ENCODE measurements around the gene SUCLA2. TPM values are rescaled to one million over a fixed set of nuclear protein-coding genes. Genes with fewer than 3 reads are reported as not detected.

SUCLA2 gene
- total RNA-seq = 10 to 100 TPM; 34.1 to 34.7 TPM

GRCh38 chr13:48001114-48001881 is at the start of gene SUCLA2:
Gene SUCLA2 (minus strand): TSS chr13:48001273. CDS start chr13:48001269, 4 bp downstream.
- peaks cover 6% of the 10 kb centered on the region for H3K36me3 Mint-ChIP-seq (ENCODE audit: low read depth)
- CTCF ChIA-PET = interaction anchor here (1.8 kb wide), 1 partner anchor 12 kb away, joined by 4 read pairs; no protein-coding TSS in a partner anchor
- H3K4me3 Mint-ChIP-seq = peak within 1 kb of the TSS; percentile 95
- no peaks in the 10 kb centered on the region for H3K27me3 Mint-ChIP-seq
- peak; percentile 93 for DNase-seq
- POLR2A ChIA-PET = no interaction called here
- H3K27ac Mint-ChIP-seq = peak within 1 kb of the TSS; percentile 97
- peaks cover 27% of the 10 kb centered on the region for H3K4me1 Mint-ChIP-seq
- H3K9me3 Mint-ChIP-seq = no peaks in the 10 kb centered on the region

GRCh38 chr13:48050550-48050949 is 49.5 kb upstream of the SUCLA2 start:
- H3K36me3 Mint-ChIP-seq (ENCODE audit: low read depth) = peaks cover 51% of the 10 kb centered on the region
- no peaks in the 10 kb centered on the region for H3K27me3 Mint-ChIP-seq
- CTCF ChIA-PET = interaction anchor here (6.8 kb wide), 1 partner anchor 13 kb away, joined by 53 read pairs; the partner anchor contains the start of gene NUDT15

DNA sequence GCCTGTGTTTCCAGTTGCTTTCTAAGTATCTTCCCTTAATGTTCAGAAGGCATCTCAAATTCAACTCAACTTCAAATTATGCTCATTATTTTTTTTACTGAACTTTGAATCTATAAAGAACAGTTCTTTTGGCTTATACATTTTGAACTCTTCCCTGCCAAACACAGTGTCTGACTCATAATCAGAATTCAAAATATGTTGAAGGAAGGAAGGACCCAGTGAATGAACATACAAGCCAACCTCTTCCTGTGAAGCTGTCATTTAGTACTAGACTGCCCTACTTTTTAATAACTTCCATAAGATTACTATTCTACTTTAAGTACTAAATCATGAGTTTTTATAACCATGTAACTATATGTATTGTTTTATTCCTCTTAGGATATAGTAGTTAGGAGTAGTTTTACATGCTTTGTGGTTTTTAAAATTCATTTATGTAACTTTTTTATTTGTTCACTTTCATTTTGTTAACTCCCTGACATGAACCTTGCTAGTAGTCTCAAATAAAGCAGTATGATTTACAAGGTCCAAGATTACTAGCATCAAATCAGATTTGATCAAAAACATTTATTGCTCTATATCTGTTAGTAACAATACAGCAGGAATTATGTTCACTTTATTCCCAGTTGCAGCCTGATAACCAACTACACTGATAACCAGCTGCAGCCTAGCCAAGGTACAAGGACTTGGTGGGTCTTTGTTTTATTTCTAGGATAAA is 42.9 kb upstream of the SUCLA2 start:
- CTCF ChIA-PET = interaction anchor here (1.5 to 2.5 kb wide), 3 partner anchors 9 to 51 kb away, joined by 4 to 8 read pairs (median 4); partner anchors contain the start of gene MED4
- Mint-ChIP-seq H3K27ac (peak overlapping the region; percentile 88), H3K4me3 (peak overlapping the region; percentile 10), H3K27me3 (no peaks in the 10 kb centered on the region), H3K9me3 (no peaks in the 10 kb centered on the region), H3K36me3 (ENCODE audit: low read depth) (peaks cover 53% of the 10 kb centered on the region), H3K4me1 (peaks cover 39% of the 10 kb centered on the region)
- POLR2A ChIA-PET = no interaction called here
- DNase-seq = no peak

More at GRCh38 chr13:48050550-48050949, 49.5 kb upstream of the SUCLA2 start:
- DNase-seq = no peak
- no peak overlapping the region for H3K27ac Mint-ChIP-seq
- H3K4me3 Mint-ChIP-seq = no peak overlapping the region
- POLR2A ChIA-PET = no interaction called here
- no peaks in the 10 kb centered on the region for H3K4me1 Mint-ChIP-seq
- no peaks in the 10 kb centered on the region for H3K9me3 Mint-ChIP-seq

GRCh38 chr13:48042894-48043293 is 41.8 kb upstream of the SUCLA2 start:
- Mint-ChIP-seq H3K4me3 (no peak overlapping the region), H3K9me3 (no peaks in the 10 kb centered on the region), H3K27me3 (no peaks in the 10 kb centered on the region), H3K27ac (peak overlapping the region; percentile 88), H3K4me1 (peaks cover 50% of the 10 kb centered on the region), H3K36me3 (ENCODE audit: low read depth) (peaks cover 49% of the 10 kb centered on the region)
- no peak for DNase-seq
- POLR2A ChIA-PET = no interaction called here
- CTCF ChIA-PET = interaction anchor here (1.5 to 2.5 kb wide), 3 partner anchors 8 to 52 kb away, joined by 4 to 8 read pairs (median 4); partner anchors contain the start of gene MED4

DNA sequence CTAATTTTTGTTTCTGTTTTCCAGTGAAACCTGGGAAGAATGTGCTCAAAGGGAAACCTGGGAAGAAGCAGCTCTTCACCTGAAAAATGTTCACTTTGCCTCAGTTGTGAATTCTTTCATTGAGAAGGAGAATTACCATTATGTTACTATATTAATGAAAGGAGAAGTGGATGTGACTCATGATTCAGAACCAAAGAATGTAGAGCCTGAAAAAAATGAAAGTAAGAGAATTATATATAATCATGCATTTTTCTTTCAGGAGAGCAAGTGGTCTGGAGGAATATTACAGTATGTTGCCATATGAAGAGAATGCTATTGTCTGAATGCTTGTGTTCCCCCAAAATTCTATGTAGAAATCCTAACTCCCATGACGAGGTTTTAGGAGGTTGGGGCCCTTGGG is 39.8 kb upstream of the SUCLA2 start:
- no peak overlapping the region for H3K27ac Mint-ChIP-seq
- H3K36me3 Mint-ChIP-seq (ENCODE audit: low read depth) = peaks cover 41% of the 10 kb centered on the region
- no peak for DNase-seq
- H3K4me1 Mint-ChIP-seq = peaks cover 63% of the 10 kb centered on the region
- no peaks in the 10 kb centered on the region for H3K9me3 Mint-ChIP-seq
- H3K4me3 Mint-ChIP-seq = no peak overlapping the region
- ChIA-PET POLR2A (no interaction called here), CTCF (interaction anchor here (1.3 kb wide), 1 partner anchor 54 kb away, joined by 5 read pairs; the partner anchor contains the start of gene MED4)
- H3K27me3 Mint-ChIP-seq = no peaks in the 10 kb centered on the region

- CTCF ChIA-PET = interaction anchor here (0.8 to 1.3 kb wide), 2 partner anchors 8 to 55 kb away, joined by 4 to 5 read pairs; partner anchors contain the start of gene MED4
- H3K4me3 Mint-ChIP-seq = no peak overlapping the region
Observed at GRCh38 chr13:48040049-48040448, 39.0 kb upstream of the SUCLA2 start.

DNA sequence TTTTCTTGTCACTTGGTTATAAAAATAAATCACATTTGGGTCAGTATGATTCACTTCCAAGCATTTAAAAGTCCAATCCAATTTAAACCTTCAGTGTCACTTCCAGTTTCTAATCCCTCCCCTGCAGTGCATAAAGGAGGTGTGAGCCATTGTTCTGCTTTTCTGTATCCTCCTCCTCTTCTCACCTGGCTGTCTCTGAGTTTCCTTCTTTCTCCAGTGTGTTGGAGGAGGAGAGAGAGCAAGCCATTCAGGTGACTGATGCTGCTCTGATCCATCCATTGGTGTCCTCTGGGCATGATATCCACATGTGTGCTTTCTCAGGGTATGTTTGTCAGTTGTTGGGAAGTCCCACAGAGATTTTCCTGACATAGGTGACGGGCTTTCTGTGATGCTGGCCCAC is 37.7 kb upstream of the SUCLA2 start:
- POLR2A ChIA-PET = interaction anchor here (0.9 kb wide), 1 partner anchor 9 kb away, joined by 4 read pairs; no protein-coding TSS in a partner anchor
- H3K27ac Mint-ChIP-seq = peak overlapping the region; percentile 94
- CTCF ChIA-PET = interaction anchor here (0.7 to 3.1 kb wide), 14 partner anchors 10 to 540 kb away, joined by 3 to 53 read pairs (median 4); partner anchors contain the start of gene MED4
- peaks cover 7% of the 10 kb centered on the region for H3K9me3 Mint-ChIP-seq
- H3K4me1 Mint-ChIP-seq = peaks cover 58% of the 10 kb centered on the region
- H3K4me3 Mint-ChIP-seq = peak overlapping the region; percentile 90
- H3K36me3 Mint-ChIP-seq (ENCODE audit: low read depth) = peaks cover 50% of the 10 kb centered on the region
- no peak for DNase-seq
- H3K27me3 Mint-ChIP-seq = no peaks in the 10 kb centered on the region

More at GRCh38 chr13:48040049-48040448, 39.0 kb upstream of the SUCLA2 start:
- peaks cover 65% of the 10 kb centered on the region for H3K4me1 Mint-ChIP-seq
- H3K9me3 Mint-ChIP-seq = no peaks in the 10 kb centered on the region
- no peaks in the 10 kb centered on the region for H3K27me3 Mint-ChIP-seq
- H3K27ac Mint-ChIP-seq = peak overlapping the region; percentile 38
- no peak for DNase-seq
- H3K36me3 Mint-ChIP-seq (ENCODE audit: low read depth) = peaks cover 40% of the 10 kb centered on the region
- POLR2A ChIA-PET = no interaction called here

DNA sequence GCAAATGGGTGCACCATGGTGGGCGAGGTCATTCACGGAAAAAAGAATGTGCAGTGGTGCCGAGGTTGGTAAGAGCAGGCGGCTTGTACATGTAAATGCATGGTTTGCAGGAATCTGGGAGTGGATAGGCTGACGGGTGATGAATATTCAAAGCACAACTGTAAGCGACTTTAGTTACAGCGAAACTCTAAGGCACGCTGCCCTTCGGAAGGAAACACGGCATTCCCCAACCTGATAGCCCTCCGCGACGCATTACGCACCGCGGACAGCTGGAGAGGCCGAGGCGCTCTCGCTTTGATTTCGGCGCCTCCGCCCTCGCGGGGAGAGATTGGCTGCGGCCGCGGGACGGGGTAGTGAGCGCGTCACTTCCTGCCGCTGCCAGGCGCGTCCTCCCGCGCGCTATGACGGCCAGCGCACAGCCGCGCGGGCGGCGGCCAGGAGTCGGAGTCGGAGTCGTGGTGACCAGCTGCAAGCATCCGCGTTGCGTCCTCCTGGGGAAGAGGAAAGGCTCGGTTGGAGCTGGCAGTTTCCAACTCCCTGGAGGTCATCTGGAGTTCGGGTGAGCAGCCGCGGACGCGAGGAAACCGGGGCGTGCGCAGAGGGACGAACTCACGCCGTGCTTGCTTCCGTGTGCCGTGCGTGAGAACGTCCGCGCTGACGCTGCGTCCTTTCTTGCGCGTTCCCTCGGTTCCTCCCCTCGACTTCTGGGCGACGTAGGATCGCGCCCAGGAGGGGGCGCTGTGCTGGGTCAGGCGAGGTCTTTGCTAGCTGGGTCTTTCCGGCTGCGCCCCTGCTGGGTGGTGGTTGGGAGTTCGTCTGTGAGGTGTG is 36.5 kb upstream of the SUCLA2 start, which contains the start of gene NUDT15:
Gene NUDT15, plus strand, starts transcription at position 381 of the 828 bp plus-strand sequence. Its CDS starts 21 bp downstream, at position 402.
- DNase-seq = peak; percentile 97
- Mint-ChIP-seq H3K4me3 (peak within 1 kb of the TSS; percentile 90), H3K9me3 (peaks cover 13% of the 10 kb centered on the region), H3K27me3 (no peaks in the 10 kb centered on the region), H3K4me1 (peaks cover 46% of the 10 kb centered on the region), H3K36me3 (ENCODE audit: low read depth) (peaks cover 47% of the 10 kb centered on the region), H3K27ac (peak within 1 kb of the TSS; percentile 94)
- POLR2A ChIA-PET = interaction anchor here (0.9 kb wide), 1 partner anchor 10 kb away, joined by 4 read pairs; no protein-coding TSS in a partner anchor
- CTCF ChIA-PET = interaction anchor here (0.5 to 3.1 kb wide), 40 partner anchors 10 to 815 kb away, joined by 3 to 53 read pairs (median 3); partner anchors contain the start of gene MED4

DNA sequence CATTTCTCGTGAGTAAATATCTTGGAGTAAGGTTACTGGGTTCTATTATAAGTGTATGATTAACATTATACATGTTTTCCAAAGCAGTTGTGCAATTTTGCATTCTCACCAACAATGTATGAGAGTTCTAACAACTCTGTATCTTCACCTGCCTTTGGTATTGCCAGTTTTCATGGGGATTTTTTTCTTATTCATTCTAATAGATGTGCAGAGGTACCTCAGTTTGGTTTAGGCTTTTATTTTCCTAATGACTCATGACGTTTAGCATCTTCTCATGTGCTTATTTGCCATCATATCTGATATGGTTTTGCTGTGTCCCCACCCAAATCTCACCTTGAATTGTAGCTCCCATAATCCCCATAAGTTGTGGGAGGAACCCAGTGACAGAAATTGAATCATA is 28.8 kb upstream of the SUCLA2 start:
- ChIA-PET CTCF (interaction anchor here (0.5 kb wide), 1 partner anchor 141 kb away, joined by 4 read pairs; no protein-coding TSS in a partner anchor), POLR2A (no interaction called here)
- peaks cover 51% of the 10 kb centered on the region for H3K36me3 Mint-ChIP-seq (ENCODE audit: low read depth)
- no peak for DNase-seq
- H3K4me3 Mint-ChIP-seq = no peak overlapping the region
- H3K27me3 Mint-ChIP-seq = no peaks in the 10 kb centered on the region
- H3K27ac Mint-ChIP-seq = no peak overlapping the region
- peaks cover 3% of the 10 kb centered on the region for H3K4me1 Mint-ChIP-seq
- H3K9me3 Mint-ChIP-seq = peaks cover 40% of the 10 kb centered on the region

DNA sequence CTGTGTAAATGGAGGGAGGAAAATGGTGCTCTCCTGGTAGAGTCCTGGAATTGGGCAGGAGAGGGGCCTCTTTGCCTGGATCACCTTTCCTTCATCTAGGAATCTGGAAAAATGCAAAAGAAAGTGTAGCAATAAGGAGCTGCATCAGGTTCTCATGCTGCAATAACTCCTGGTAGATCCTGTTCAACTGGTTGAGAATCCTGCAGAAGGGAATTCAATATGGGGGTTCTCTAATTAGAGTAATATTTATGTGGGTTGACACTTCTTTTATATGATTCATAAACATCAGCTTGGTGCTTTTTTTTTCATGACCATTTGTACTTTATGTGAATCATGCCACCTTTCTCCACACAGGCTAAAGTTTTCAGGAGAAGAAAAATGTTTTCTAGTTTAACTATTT is 27.0 kb upstream of the SUCLA2 start:
- Mint-ChIP-seq H3K4me3 (no peak overlapping the region), H3K27ac (no peak overlapping the region), H3K36me3 (ENCODE audit: low read depth) (peaks cover 40% of the 10 kb centered on the region), H3K4me1 (no peaks in the 10 kb centered on the region), H3K9me3 (peaks cover 30% of the 10 kb centered on the region), H3K27me3 (no peaks in the 10 kb centered on the region)
- DNase-seq = no peak
- ChIA-PET POLR2A (no interaction called here), CTCF (interaction anchor here (1.4 kb wide), 1 partner anchor 9 kb away, joined by 4 read pairs; the partner anchor contains the start of gene NUDT15)

DNA sequence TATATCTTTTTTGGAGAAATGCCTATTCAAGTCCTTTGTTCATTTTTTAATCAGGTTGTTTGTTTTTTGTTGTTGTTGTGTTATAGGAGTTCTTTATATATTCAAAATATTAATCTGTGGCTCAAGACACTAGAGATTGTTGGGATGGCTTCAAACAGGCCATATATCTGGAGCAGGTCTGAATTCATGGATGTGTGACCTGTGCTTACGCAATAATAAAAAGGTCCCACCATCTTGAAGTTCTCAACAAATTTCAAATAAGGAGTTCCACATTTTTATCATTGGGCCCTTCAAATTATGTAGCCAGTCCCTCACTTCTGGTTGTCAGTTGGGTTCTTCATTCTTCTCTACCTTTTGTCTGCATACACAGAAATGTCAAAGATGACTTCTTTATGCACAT is 18.7 kb upstream of the SUCLA2 start:
- Mint-ChIP-seq H3K27ac (no peak overlapping the region), H3K27me3 (no peaks in the 10 kb centered on the region), H3K4me1 (no peaks in the 10 kb centered on the region), H3K36me3 (ENCODE audit: low read depth) (peaks cover 5% of the 10 kb centered on the region), H3K4me3 (no peak overlapping the region), H3K9me3 (peaks cover 2% of the 10 kb centered on the region)
- CTCF ChIA-PET = interaction anchor here (1.9 kb wide), 1 partner anchor 18 kb away, joined by 4 read pairs; the partner anchor contains the start of gene NUDT15
- POLR2A ChIA-PET = no interaction called here
- no peak for DNase-seq

DNA sequence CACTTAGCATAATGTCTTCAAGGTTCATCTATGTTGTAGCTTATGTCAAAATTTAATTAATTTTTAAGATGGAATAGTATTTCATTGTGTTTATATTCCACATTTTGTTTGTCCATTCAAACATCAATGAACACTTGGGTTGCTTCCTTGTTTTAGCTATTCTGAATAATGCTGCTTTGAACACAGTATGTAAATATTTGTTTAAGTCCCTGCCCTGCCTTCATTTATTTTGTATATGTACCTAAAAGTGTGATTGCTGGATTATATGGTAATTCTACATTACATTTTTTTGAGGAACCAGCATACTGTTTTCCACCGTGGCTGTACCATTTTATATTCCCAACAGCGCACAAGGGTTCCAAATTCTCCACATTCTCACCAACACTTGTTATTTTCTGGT is 17.6 kb upstream of the SUCLA2 start:
- CTCF ChIA-PET = interaction anchor here (1.0 to 1.9 kb wide), 2 partner anchors 19 kb away, joined by 4 to 10 read pairs; partner anchors contain the start of gene NUDT15
- no peaks in the 10 kb centered on the region for H3K4me1 Mint-ChIP-seq
- H3K27ac Mint-ChIP-seq = no peak overlapping the region
- peaks cover 5% of the 10 kb centered on the region for H3K36me3 Mint-ChIP-seq (ENCODE audit: low read depth)
- no peak for DNase-seq
- H3K27me3 Mint-ChIP-seq = no peaks in the 10 kb centered on the region
- peaks cover 2% of the 10 kb centered on the region for H3K9me3 Mint-ChIP-seq
- POLR2A ChIA-PET = no interaction called here
- no peak overlapping the region for H3K4me3 Mint-ChIP-seq
